C4-2B (cell line): ENCODE data around the gene MAGI2.

ENCODE experiments used
- ZFX ChIP-seq: fragments of 450-650 bp; IDR thresholded peaks from 2 replicates; pipeline ENCODE4 v1.6.1; 2017
- TF ChIP-seq, protein P1 (sequence below): fragments of 450-650 bp; conservative IDR thresholded peaks from 2 replicates; pipeline ENCODE4 v1.5.1; 2017; ENCODE audit warnings: mild to moderate bottlenecking

DNA sequence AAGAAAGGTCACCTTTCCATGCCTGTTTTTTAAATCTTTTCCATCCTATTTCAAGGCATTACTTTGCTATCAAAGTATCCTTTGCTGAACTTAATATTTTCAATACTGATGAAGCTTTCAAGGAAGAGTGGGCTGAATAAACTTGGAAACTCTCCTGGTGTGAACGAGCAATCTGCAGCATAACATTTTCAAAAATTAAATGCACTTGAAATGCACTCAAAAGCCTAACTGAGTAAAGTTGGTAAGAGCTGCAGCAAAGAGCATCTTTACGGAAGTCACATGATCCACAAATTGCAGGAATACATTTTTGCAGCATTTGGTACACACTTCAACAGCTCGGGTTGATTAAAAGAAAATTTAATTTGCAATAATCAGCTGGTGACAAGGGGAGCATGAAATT is 1287.6 kb downstream of the MAGI2 start:
- TF ChIP-seq, protein P1, sequence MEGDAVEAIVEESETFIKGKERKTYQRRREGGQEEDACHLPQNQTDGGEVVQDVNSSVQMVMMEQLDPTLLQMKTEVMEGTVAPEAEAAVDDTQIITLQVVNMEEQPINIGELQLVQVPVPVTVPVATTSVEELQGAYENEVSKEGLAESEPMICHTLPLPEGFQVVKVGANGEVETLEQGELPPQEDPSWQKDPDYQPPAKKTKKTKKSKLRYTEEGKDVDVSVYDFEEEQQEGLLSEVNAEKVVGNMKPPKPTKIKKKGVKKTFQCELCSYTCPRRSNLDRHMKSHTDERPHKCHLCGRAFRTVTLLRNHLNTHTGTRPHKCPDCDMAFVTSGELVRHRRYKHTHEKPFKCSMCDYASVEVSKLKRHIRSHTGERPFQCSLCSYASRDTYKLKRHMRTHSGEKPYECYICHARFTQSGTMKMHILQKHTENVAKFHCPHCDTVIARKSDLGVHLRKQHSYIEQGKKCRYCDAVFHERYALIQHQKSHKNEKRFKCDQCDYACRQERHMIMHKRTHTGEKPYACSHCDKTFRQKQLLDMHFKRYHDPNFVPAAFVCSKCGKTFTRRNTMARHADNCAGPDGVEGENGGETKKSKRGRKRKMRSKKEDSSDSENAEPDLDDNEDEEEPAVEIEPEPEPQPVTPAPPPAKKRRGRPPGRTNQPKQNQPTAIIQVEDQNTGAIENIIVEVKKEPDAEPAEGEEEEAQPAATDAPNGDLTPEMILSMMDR, result no peak
- no peak for TF ChIP-seq ZFX
